Peyer's patch (tissue), 4 donors: ENCODE data around the gene SLC6A3. TPM values are rescaled to one million over a fixed set of nuclear protein-coding genes. Genes with fewer than 3 reads are reported as not detected.

Source experiments
- DNase-seq, 3 donors: peaks; one replicate each; pipeline ENCODE4 v3.0.0-alpha.2; 2017 to 2019
- H3K27ac ChIP-seq, 4 donors: fragments of 200-600 bp; sonication (generic); one replicate each; pipeline ENCODE4 v1.5.1; 2016 to 2019
- H3K27me3 ChIP-seq, 2 donors: fragments of 200-600 bp; sonication (generic); one replicate each; pipeline ENCODE4 v1.5.1; 2019
- H3K36me3 ChIP-seq, 3 donors: fragments of 200-600 bp; sonication (generic); one replicate each; pipeline ENCODE4 v1.5.1; 2016 to 2019
- H3K4me1 ChIP-seq, 4 donors: fragments of 200-600 bp; sonication (generic); one replicate each; pipeline ENCODE4 v1.5.1; 2016 to 2019
- H3K4me3 ChIP-seq, 4 donors: fragments of 200-600 bp; sonication (generic); 1 replicate in 3 of 4; 2 replicates in 1 of 4; pipeline ENCODE4 v1.5.1; 2016 to 2019; ENCODE audit warnings: mild to moderate bottlenecking in 1 of 4
- H3K9me3 ChIP-seq, 4 donors: fragments of 200-600 bp; sonication (generic); one replicate each; pipeline ENCODE4 v1.5.1; 2016 to 2019; ENCODE audit warnings: mild to moderate bottlenecking in 1 of 4
- POLR2A ChIP-seq, 2 donors: fragments of 450-650 bp; IDR thresholded peaks; one replicate each; pipeline ENCODE4 v1.5.1; 2017; ENCODE audit warnings: antibody characterized with exemption in 2 of 2, mild to moderate bottlenecking in 2 of 2, moderate library complexity in 2 of 2
- total RNA-seq, 4 donors: library from RNA; depleted of rRNA; stranded (reverse); fragments of >200 nt; gene quantifications; one replicate each; pipeline ENCODE4 v1.1.0, GENCODE V29; 2016
- TF ChIP-seq, protein P1 (sequence below), 6 experiments: fragments of 450-650 bp in 4 of 6; fragments of 200-600 bp in 2 of 6; sonication (generic) in 1 of 6; IDR thresholded peaks; one replicate each; pipeline ENCODE4 v1.5.1; 2017 to 2019; ENCODE audit warnings: antibody characterized with exemption in 6 of 6, mild to moderate bottlenecking in 3 of 6, moderate library complexity in 1 of 6

The SLC6A3 gene
- total RNA-seq, 4 donors from 2014 or later = 0.40 to 0.70 TPM; not detected in 2

DNA sequence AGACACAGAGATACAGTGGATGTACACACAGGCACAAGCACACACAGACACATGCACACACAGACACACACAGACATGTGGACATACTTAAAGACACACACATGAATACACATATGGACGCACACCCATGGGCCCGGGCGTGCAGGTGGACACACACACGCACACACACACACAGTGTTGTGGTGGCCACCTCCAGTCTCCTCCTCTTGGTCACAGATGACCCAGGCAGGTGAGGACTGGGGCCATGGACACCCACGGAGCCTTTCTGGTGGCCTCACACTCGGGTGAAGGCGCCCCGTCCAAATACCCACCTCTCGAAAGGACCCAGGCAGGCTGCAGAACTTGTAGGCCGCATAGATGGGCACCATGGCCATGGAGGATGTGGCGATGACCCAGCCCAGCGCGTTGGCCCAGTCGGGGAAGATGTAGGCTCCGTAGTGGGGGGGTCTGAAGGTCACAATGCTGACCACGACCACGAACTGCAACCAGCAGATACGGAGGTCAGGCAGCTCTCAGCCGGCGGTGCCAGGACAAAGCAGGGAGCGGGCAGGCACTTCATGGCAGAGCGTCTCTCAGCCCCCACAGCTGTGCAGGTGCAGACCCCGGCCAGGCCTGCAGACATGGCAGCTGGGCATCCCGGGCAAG lies 42.5 kb downstream of the SLC6A3 start:
- H3K4me1 ChIP-seq = no peaks in the 10 kb centered on the region
- no peak for TF ChIP-seq POLR2A (IDR thresholded peaks at IDR 0.05)
- TF ChIP-seq, protein P1, sequence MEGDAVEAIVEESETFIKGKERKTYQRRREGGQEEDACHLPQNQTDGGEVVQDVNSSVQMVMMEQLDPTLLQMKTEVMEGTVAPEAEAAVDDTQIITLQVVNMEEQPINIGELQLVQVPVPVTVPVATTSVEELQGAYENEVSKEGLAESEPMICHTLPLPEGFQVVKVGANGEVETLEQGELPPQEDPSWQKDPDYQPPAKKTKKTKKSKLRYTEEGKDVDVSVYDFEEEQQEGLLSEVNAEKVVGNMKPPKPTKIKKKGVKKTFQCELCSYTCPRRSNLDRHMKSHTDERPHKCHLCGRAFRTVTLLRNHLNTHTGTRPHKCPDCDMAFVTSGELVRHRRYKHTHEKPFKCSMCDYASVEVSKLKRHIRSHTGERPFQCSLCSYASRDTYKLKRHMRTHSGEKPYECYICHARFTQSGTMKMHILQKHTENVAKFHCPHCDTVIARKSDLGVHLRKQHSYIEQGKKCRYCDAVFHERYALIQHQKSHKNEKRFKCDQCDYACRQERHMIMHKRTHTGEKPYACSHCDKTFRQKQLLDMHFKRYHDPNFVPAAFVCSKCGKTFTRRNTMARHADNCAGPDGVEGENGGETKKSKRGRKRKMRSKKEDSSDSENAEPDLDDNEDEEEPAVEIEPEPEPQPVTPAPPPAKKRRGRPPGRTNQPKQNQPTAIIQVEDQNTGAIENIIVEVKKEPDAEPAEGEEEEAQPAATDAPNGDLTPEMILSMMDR (IDR thresholded peaks at IDR 0.05) = no peak
- H3K27me3 ChIP-seq = no peaks in the 10 kb centered on the region

DNA sequence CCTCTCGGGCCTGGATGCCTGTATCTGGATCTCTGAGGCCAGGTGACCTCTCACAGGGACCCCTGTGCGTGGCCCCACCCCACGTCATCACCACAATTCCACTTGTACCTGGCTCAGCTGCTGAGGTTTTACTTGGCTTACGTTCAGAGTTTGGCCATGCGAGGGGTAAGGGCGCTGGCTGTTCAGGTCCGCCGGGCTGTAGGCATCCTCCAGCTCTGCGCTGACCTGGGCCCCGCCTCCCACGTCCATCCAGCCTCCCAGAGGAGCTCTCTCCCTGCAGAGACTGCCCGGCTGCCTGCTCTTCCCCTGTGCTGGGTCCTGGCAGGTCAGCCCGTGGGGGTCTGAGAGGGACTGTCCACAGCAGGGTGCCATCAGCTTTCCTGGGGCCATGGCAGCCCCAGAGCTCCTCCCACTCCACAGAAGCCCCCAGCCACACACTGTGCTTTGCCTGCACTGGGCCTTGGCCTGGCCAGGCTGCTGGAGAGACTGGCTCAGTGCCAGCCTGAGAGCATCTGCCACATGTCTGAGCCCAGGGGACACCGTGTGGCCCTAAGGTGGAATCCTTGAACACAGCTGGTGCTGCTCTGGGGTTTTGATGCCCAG lies 43.6 kb downstream of the SLC6A3 start:
- TF ChIP-seq POLR2A (IDR thresholded peaks at IDR 0.05) = no peak
- DNase-seq = no peak
- Histone ChIP-seq H3K27ac (no peak overlapping the region), H3K4me3 (no peak overlapping the region), H3K4me1 (no peaks in the 10 kb centered on the region), H3K27me3 (no peaks in the 10 kb centered on the region), H3K36me3 (no peaks in the 10 kb centered on the region), H3K9me3 (no peaks in the 10 kb centered on the region)

More for the DNA sequence above, 42.5 kb downstream of the SLC6A3 start:
- Histone ChIP-seq H3K4me3 (no peak overlapping the region), H3K27ac (no peak overlapping the region), H3K9me3 (no peaks in the 10 kb centered on the region), H3K36me3 (no peaks in the 10 kb centered on the region)
- DNase-seq = peak in 1 of 3 donors; percentile 36

DNA sequence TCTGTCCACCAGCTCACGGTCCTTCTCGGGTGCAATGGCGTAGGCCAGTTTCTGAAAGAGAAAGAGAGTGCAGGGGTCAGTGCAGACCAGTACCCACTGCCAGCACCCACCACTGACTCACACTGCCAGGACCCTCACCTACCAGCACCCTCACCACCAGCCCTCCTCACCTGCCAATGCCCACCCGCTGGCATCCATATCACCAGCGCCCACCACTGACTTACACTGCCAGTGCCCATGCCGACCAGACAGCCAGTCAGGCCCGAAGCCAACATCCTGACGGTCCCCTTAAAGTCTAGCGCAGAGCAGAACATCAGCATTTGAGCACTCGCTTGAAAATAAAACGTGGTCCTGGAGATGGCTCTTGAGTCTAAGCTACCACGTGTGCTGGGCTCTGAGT lies 44.3 kb downstream of the SLC6A3 start:
- Histone ChIP-seq H3K4me1 (no peaks in the 10 kb centered on the region), H3K27ac (no peak overlapping the region), H3K27me3 (no peaks in the 10 kb centered on the region), H3K9me3 (no peaks in the 10 kb centered on the region), H3K36me3 (no peaks in the 10 kb centered on the region), H3K4me3 (no peak overlapping the region)
- TF ChIP-seq, protein P1 (IDR thresholded peaks at IDR 0.05) = no peak
- no peak for TF ChIP-seq POLR2A (IDR thresholded peaks at IDR 0.05)
- no peak for DNase-seq

DNA sequence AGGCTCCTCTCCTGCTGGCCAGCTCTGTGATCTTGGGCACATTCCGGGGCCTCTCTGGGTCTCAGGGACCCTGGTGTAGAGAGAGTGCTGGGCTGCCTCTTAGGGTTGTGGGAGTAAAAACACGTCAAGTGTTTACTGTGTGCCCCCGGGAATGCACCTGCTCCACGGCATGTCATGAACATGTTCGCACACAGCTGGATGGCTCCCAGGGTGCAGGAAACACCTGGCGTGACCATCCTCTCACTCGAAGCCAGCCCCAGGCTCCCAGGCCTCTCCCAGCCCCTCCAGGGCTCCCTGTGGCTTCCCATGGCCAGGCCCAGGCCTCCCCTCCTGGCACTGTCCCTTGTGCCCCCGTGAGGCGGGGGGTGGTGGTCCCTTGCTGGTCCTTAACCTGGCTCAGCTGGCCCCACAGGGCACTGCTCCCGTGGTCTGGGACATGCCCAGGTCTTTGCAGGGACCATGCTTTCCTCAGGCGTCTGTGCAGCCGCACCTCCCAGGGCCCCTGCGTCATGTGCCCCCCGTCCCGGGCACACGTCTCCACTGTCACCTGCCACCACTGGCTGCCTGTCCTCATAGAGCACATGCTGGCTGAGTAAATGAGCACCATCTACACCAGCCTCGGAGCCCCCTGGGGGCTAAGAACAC lies 44.9 kb downstream of the SLC6A3 start:
- H3K4me3 ChIP-seq = no peak overlapping the region
- DNase-seq = no peak
- no peak overlapping the region for H3K27ac ChIP-seq
- H3K4me1 ChIP-seq = no peaks in the 10 kb centered on the region
- TF ChIP-seq, protein P1 (IDR thresholded peaks at IDR 0.05) = no peak
- no peak for TF ChIP-seq POLR2A (IDR thresholded peaks at IDR 0.05)
- no peaks in the 10 kb centered on the region for H3K36me3 ChIP-seq
- H3K9me3 ChIP-seq = no peaks in the 10 kb centered on the region
- no peaks in the 10 kb centered on the region for H3K27me3 ChIP-seq

DNA sequence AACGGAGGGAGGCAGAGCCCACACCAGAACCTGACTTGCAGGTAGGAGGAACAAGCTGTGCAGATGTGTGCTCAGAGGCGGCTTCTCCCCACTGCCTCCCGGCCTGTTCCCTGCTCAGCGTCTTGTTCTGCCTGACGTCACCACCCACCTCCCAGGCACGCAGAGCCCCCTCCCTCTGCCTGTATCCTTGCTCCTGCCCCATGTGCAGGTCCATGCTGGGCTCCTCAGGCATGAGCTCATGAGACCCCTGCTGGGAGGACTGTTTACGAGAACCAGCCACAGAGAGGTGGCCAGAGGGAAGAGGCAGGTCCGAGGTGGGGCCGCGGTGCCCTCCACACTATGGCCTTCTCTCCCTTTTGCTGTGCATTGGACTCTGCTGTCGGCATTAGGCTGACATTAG lies 45.5 kb downstream of the SLC6A3 start:
- TF ChIP-seq, protein P1 (IDR thresholded peaks at IDR 0.05) = no peak
- TF ChIP-seq POLR2A (IDR thresholded peaks at IDR 0.05) = no peak
- H3K4me1 ChIP-seq = no peaks in the 10 kb centered on the region
- no peak overlapping the region for H3K4me3 ChIP-seq
- H3K27ac ChIP-seq = no peak overlapping the region
- H3K36me3 ChIP-seq = no peaks in the 10 kb centered on the region
- DNase-seq = no peak
- H3K9me3 ChIP-seq = no peaks in the 10 kb centered on the region
- H3K27me3 ChIP-seq = no peaks in the 10 kb centered on the region

DNA sequence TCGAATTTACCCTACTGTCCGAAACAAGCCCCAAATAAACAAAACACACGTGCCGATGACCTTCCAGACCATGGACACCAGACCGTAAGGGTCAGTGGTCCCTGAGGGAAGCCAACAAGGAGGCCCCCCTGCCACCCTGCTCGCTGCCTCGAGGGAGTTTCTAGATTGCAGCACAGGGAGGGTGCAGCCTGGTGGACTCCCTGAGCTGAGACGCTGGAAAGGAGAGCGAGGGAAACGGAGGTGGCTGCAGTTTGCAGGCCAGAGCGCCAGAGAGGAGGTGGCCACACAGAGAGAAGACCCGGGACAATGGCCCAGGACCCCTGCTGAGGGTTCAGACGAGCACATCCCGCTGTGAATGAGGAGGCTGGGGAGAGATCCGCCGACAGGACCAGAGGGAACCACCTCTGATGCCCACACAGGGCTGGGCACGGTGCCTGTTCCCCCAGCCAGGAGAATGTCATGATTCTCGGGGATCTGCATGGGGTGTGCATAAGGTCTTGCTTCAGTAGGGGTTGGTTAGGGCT lies 48.9 kb downstream of the SLC6A3 start:
- H3K4me3 ChIP-seq = no peak overlapping the region
- TF ChIP-seq, protein P1 (IDR thresholded peaks at IDR 0.05) = no peak
- no peak for TF ChIP-seq POLR2A (IDR thresholded peaks at IDR 0.05)
- H3K27ac ChIP-seq = no peak overlapping the region
- H3K27me3 ChIP-seq = no peaks in the 10 kb centered on the region
- H3K36me3 ChIP-seq = no peaks in the 10 kb centered on the region
- H3K4me1 ChIP-seq = no peaks in the 10 kb centered on the region
- no peaks in the 10 kb centered on the region for H3K9me3 ChIP-seq
- no peak for DNase-seq
